Epithelial cell of proximal tubule (primary cell): ENCODE results near the gene SPRR2D. TPM values are rescaled to one million over a fixed set of nuclear protein-coding genes. Genes with fewer than 3 reads are reported as not detected.

ENCODE experiments used
- DNase-seq: peaks from one replicate; pipeline ENCODE4 v3.0.0-alpha.2; 2011; ENCODE audit warnings: low read depth
- H3K4me3 ChIP-seq: 2 replicates; pipeline ENCODE4 v1.5.1; 2011; ENCODE audit warnings: low read depth, mild to moderate bottlenecking, low read length
- total RNA-seq: library from RNA; depleted of rRNA; stranded (reverse); fragments of >200 nt; gene quantifications from 2 replicates; pipeline ENCODE4 v1.2.3, GENCODE V29; 2015
- TF ChIP-seq, protein P1 (sequence below): conservative IDR thresholded peaks from 2 replicates; pipeline ENCODE4 v1.5.1; 2012; ENCODE audit warnings: low read depth, mild to moderate bottlenecking, low read length

Gene SPRR2D
- total RNA-seq, result not detected in 2 replicates

DNA sequence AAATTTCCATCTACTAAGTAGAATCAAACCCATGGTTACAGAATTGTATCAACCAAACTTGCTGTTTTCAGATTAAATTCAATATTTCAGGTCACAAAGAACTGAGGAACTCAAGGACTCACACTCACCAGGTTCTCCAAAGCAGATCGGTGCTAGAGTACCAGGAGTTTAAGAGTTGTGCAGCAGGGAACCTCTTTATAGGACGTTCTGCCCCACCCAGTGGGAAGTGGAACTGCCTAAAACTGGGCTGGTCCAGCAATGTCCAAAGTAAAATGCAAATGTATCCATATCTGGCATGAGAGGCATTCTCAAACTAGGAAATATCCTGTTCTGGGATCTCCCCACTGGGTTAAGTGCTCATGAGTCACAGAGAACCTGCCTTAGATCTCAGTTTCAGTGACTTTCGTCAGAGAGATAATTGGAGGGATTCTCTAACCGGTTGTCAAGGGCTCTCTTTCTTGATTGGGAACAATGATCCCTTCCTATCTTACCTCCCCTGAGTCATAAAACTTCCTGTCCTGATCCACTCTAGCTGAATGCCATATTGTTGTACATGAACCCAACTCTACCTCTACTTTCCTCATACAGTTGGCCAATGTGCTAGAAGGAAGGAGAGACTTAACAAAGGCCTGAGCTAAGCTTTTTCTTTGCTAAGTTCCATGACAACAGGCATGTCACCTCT, at the start of gene SPRR2D:
SPRR2D (minus strand) TSS at position 171 of the 682 bp plus-strand sequence. CDS start 774 bp downstream, outside the sequence.
- no peak for DNase-seq
- H3K4me3 ChIP-seq, result no peak within 1 kb of the TSS
- TF ChIP-seq, protein P1, sequence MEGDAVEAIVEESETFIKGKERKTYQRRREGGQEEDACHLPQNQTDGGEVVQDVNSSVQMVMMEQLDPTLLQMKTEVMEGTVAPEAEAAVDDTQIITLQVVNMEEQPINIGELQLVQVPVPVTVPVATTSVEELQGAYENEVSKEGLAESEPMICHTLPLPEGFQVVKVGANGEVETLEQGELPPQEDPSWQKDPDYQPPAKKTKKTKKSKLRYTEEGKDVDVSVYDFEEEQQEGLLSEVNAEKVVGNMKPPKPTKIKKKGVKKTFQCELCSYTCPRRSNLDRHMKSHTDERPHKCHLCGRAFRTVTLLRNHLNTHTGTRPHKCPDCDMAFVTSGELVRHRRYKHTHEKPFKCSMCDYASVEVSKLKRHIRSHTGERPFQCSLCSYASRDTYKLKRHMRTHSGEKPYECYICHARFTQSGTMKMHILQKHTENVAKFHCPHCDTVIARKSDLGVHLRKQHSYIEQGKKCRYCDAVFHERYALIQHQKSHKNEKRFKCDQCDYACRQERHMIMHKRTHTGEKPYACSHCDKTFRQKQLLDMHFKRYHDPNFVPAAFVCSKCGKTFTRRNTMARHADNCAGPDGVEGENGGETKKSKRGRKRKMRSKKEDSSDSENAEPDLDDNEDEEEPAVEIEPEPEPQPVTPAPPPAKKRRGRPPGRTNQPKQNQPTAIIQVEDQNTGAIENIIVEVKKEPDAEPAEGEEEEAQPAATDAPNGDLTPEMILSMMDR, result no peak

DNA sequence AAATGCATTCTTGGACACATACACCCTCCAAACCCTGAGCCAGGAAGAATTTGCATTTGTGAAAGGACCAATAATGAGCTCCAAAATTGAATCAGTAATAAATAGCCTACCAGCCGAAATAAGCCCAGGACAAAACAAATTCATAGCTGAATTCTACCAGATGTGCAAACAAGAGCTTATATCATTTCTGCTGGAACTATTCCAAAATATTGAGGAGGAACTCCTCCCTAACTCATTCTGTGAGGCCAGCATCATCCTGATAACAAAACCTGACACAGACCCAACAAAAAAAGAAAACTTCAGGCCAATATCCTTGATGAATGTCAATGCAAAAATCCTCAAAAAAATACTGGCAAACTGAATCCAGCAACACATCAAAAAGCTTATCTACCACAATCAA, 46.7 kb upstream of the SPRR2D start:
- H3K4me3 ChIP-seq, result no peak overlapping the region
- TF ChIP-seq, protein P1, result no peak
- no peak for DNase-seq

DNA sequence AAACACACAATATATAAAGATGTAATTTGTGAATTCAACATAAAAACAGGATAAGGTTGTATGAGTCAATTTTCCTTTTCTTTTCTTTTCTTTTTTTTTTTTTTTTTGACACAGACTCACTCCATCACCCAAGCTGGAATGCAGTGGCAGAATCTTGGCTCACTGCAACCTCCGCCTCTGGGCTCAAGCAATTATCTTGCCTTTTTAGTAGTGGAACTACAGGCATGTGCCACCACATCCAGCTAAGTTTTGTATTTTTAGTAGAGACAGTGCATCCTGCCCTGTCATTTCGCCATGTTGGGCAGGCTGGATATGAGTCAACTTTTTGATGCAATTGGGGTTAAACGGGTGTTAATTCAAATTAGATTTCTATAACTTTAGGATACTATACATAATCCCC, 40.8 kb upstream of the SPRR2D start:
- DNase-seq, result no peak
- no peak overlapping the region for H3K4me3 ChIP-seq
- TF ChIP-seq, protein P1, result no peak

DNA sequence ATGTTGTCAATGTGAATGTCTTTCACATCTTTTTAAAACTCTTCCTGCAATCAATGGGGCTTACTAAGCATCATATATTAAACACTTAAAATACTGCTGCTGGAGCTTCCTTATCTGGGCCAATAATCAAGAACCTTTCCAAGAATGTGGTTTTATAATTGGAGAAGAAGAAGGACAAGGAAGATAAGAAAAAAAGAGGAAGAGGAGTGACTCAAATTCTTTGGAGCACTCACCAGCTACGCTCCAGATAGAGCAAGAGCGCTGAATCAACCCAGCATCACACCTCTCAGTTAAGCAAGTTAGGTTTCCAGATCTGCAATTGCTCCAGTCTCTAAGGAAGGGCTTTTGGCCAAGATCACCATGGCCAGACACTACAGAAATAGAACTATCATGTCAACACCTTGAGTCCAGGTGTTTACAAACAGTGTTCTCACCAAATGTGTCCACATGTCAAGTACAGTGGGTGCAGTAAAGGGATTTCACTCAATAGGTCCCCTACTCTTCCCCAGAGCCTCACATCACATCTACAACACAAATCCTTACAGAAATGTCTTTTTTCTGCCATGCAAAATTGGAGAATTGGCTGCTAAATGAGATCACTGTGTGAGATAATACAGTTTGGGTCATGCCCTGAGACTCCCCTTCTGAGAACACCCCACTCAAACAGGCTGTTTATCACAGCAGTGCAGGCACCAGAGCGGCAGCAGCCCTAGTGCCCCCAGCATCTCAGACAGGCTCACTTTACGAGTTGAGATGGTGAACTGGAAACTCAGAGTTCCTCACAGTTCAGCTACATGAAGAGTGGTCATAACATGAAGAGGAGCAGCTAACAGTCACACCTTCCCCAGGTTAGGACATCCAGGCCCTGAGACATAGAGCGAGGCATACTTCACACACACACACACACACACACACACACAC, 32.1 kb upstream of the SPRR2D start:
- TF ChIP-seq, protein P1, result no peak
- DNase-seq, result no peak
- H3K4me3 ChIP-seq, result no peak overlapping the region

DNA sequence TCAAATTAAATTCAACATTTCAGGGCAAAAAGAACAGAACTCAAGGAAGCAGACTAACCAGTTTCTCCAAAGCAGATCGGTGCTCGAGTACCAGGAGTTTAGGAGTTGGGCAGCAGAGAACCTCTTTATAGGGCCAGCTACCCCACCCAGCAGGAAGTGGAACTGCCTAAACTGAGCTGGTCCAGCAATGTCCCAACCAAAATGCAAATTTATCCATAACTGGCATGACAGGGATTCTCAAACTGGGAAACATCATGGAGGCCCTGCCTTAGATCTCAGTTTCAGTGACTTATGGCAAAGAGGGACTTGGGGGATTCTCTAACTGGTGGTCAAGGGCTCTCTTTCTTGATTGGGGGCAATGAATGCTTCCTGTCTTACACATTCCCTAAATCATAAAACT, 30.6 kb upstream of the SPRR2D start, which contains the start of gene SPRR2B:
SPRR2B (minus strand) TSS at position 101 of the 400 bp plus-strand sequence. CDS start 772 bp downstream, outside the sequence.
- no peak within 1 kb of the TSS for H3K4me3 ChIP-seq
- TF ChIP-seq, protein P1, result no peak
- no peak for DNase-seq

DNA sequence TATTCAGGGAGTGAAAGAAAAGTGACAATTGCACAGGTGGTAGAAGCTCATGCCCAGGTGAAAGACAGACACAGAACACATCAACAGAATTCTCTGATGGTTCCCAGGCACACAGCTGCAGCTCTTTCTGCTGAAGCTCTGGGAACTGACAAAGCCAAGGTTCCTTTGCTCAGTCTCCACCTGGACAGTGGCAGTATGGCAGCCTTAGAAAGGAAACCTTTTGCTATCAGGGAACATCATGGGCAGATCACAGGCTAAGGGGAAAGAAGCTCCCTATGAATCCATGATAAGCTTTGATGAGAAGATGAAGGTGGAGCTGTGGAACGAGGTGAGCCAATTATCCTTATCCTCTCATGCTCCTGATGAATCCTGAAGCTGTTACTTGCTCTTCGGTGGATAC, 29.3 kb upstream of the SPRR2D start:
- TF ChIP-seq, protein P1, result no peak
- no peak overlapping the region for H3K4me3 ChIP-seq
- DNase-seq, result no peak
